Measurements from ENCODE around the gene PRKCB. TPM values are rescaled to one million over a fixed set of nuclear protein-coding genes. Genes with fewer than 3 reads are reported as not detected.

PRKCB gene
- total RNA-seq, 1 experiment from 2014 or later: not detected

- Histone ChIP-seq H3K27ac (ENCODE audit: low read length) (no peak overlapping the region), H3K79me2 (ENCODE audit: low read length) (no peaks in the 10 kb centered on the region), H3K27me3 (ENCODE audit: low read length) (peaks cover 14% of the 10 kb centered on the region; the same call in 1 of the 2 replicates), H2AFZ (ENCODE audit: low read length) (no peak overlapping the region), H3K9ac (ENCODE audit: low read length) (no peak overlapping the region), H3F3A (ENCODE audit: low read length, unreplicated experiment) (no peaks in the 10 kb centered on the region), H3K4me3 (ENCODE audit: low read length) (no peak overlapping the region), H3K4me1 (ENCODE audit: insufficient read depth, low read length) (no peaks in the 10 kb centered on the region), H3K9me3 (ENCODE audit: low read length) (no peaks in the 10 kb centered on the region), H3K9me2 (replicated peaks; ENCODE audit: low read length) (no peaks in the 10 kb centered on the region), H3K4me2 (ENCODE audit: low read length) (no peak overlapping the region), H4K20me1 (ENCODE audit: low read length) (no peaks in the 10 kb centered on the region), H3K36me3 (ENCODE audit: low read depth, low read length) (no peaks in the 10 kb centered on the region; the same call in 1 of the 2 replicates)
- ATAC-seq (no peak), DNase-seq (no peak)
- CTCF ChIA-PET: interaction anchor here (0.6 kb wide), 1 partner anchor 16 kb away, joined by 3 read pairs; no protein-coding TSS in a partner anchor
- intact Hi-C loops (cut with micrococcal nuclease): loop anchor here (5.0 kb wide), 1 partner anchor 274 kb away; no protein-coding TSS in a partner anchor
- no peak for TF ChIP-seq EZH2phosphoT487 (IDR thresholded peaks at IDR 0.05; ENCODE audit: borderline replicate concordance, low read length)
- no peak for TF ChIP-seq EZH2 (IDR thresholded peaks at IDR 0.05; ENCODE audit: low read length, unreplicated experiment)
- TF ChIP-seq, protein P1, sequence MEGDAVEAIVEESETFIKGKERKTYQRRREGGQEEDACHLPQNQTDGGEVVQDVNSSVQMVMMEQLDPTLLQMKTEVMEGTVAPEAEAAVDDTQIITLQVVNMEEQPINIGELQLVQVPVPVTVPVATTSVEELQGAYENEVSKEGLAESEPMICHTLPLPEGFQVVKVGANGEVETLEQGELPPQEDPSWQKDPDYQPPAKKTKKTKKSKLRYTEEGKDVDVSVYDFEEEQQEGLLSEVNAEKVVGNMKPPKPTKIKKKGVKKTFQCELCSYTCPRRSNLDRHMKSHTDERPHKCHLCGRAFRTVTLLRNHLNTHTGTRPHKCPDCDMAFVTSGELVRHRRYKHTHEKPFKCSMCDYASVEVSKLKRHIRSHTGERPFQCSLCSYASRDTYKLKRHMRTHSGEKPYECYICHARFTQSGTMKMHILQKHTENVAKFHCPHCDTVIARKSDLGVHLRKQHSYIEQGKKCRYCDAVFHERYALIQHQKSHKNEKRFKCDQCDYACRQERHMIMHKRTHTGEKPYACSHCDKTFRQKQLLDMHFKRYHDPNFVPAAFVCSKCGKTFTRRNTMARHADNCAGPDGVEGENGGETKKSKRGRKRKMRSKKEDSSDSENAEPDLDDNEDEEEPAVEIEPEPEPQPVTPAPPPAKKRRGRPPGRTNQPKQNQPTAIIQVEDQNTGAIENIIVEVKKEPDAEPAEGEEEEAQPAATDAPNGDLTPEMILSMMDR (conservative IDR thresholded peaks at IDR 0.05; ENCODE audit: low read depth, low read length): no peak
- POLR2A ChIA-PET (ENCODE audit: unreplicated experiment): no interaction called here
- BruUV-seq (replicated peaks): no TSS peak
Observed at GRCh38 chr16:24011237-24011636, 175.5 kb downstream of the PRKCB start.

DNA sequence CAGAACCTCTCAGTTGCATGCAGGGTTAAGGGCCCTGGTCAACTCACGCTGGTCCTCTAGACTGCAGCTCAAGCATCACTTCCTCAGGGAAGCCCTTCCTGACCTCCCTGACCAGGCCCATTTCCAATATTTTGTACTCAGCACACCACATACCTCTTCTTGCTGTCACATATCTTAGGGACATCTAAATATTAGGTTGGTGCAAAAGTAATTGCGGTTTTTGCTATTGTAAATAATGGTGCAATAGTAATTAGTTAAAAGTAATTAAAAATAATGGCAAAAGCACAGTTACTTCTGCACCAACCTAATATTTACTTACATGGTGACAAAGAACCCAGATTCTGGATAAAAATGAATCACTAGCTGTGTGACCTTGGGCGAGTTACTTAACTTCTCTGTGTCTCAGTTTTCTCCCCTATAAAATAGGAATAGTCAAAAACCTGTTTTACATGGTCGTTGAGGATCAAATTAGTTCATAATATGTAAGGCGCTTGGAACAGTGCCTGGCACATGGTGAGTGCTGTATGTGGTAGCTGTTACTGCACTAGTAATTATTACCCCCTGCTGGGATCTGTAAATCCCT lies 177.4 kb downstream of the PRKCB start:
- Histone ChIP-seq H3K4me2 (ENCODE audit: low read length) (no peak overlapping the region), H3K27ac (ENCODE audit: low read length) (no peak overlapping the region), H3K36me3 (ENCODE audit: low read depth, low read length) (no peaks in the 10 kb centered on the region; the same call in 1 of the 2 replicates), H4K20me1 (ENCODE audit: low read length) (no peaks in the 10 kb centered on the region), H3F3A (ENCODE audit: low read length, unreplicated experiment) (no peaks in the 10 kb centered on the region), H3K9ac (ENCODE audit: low read length) (no peak overlapping the region), H3K9me2 (replicated peaks; ENCODE audit: low read length) (no peaks in the 10 kb centered on the region), H3K79me2 (ENCODE audit: low read length) (no peaks in the 10 kb centered on the region), H3K27me3 (ENCODE audit: low read length) (0 out of 2 replicates have a peak, but pooled peaks cover 1% of the 10 kb centered on the region), H2AFZ (ENCODE audit: low read length) (no peak overlapping the region), H3K4me1 (ENCODE audit: insufficient read depth, low read length) (no peaks in the 10 kb centered on the region), H3K9me3 (ENCODE audit: low read length) (no peaks in the 10 kb centered on the region), H3K4me3 (ENCODE audit: low read length) (no peak overlapping the region)
- DNase-seq (no peak), ATAC-seq (no peak)
- ChIA-PET POLR2A (ENCODE audit: unreplicated experiment) (no interaction called here), CTCF (no interaction called here)
- intact Hi-C loops (cut with micrococcal nuclease): loop anchor here (5.0 kb wide), 1 partner anchor 276 kb away; no protein-coding TSS in a partner anchor
- TF ChIP-seq, protein P1 (conservative IDR thresholded peaks at IDR 0.05; ENCODE audit: low read depth, low read length): no peak
- TF ChIP-seq EZH2phosphoT487 (IDR thresholded peaks at IDR 0.05; ENCODE audit: borderline replicate concordance, low read length): no peak
- TF ChIP-seq EZH2 (IDR thresholded peaks at IDR 0.05; ENCODE audit: low read length, unreplicated experiment): no peak
- no TSS peak for BruUV-seq (replicated peaks)

Measured in PC-3 (cell line).